GM13977 (cell line): ENCODE measurements around the gene MASP2.
"Not testable (repeated sequence)": the region's sequence is repeated elsewhere in the genome, so short reads cannot be mapped to it uniquely, and the experiment has no call there.

ENCODE experiments used
- DNase-seq: peaks from one replicate; pipeline ENCODE4 v3.0.0; 2012; ENCODE audit warnings: low spot score
- CTCF ChIP-seq: IDR thresholded peaks from 2 replicates; pipeline ENCODE4 v1.5.1; 2012; ENCODE audit warnings: mild to moderate bottlenecking, control low read depth; ENCODE audit not compliant: insufficient read depth; ENCODE audit errors: extremely low read depth, missing control alignments
- in situ Hi-C: fragments of 300-500 bp; cut with MboI; formaldehyde crosslinking; loops from one replicate; pipeline ENCODE4 v1.12.0; 2022; ENCODE audit warnings: low sequenced_read_pairs, low pct_unique_long_range_greater_than_20kb, mixed read lengths, inconsistent platforms; ENCODE audit not compliant: unreplicated experiment

Gene MASP2

GRCh38 chr1:11052839-11053757 lies 6.1 kb upstream of the MASP2 start:
- no peak for DNase-seq
- no peak for TF ChIP-seq CTCF
- in situ Hi-C loops, result no loop called here

GRCh38 chr1:11051781-11052511 lies 4.9 kb upstream of the MASP2 start:
- in situ Hi-C loops, result no loop called here
- no peak for TF ChIP-seq CTCF
- no peak for DNase-seq

GRCh38 chr1:11051121-11051520 lies 4.1 kb upstream of the MASP2 start:
- DNase-seq, in situ Hi-C loops: not testable (repeated sequence)

- in situ Hi-C loops, result loop anchor here (25.0 kb wide), 1 partner anchor 591 kb away; no protein-coding TSS in a partner anchor
- no peak for TF ChIP-seq CTCF
- DNase-seq, result no peak
Observed at GRCh38 chr1:11046270-11046566, 821 bp downstream of the MASP2 start.

- in situ Hi-C loops, result loop anchor here (25.0 kb wide), 1 partner anchor 592 kb away; no protein-coding TSS in a partner anchor
- no peak for DNase-seq
- no peak for TF ChIP-seq CTCF
Observed at GRCh38 chr1:11045428-11046269, 1.4 kb downstream of the MASP2 start.

GRCh38 chr1:11044849-11045427 lies 2.1 kb downstream of the MASP2 start:
- TF ChIP-seq CTCF, result no peak
- DNase-seq, result no peak
- in situ Hi-C loops, result loop anchor here (25.0 kb wide), 1 partner anchor 592 kb away; no protein-coding TSS in a partner anchor
